ENCODE data around the gene CCDC179. TPM values are rescaled to one million over a fixed set of nuclear protein-coding genes. Genes with fewer than 3 reads are reported as not detected.

CCDC179 gene
- total and polyA plus RNA-seq, 10 of the 15 experiments (the other 5 are each of a cell fraction or from before 2014, with no cell fraction given): 0.16 TPM; not detected in 9

DNA sequence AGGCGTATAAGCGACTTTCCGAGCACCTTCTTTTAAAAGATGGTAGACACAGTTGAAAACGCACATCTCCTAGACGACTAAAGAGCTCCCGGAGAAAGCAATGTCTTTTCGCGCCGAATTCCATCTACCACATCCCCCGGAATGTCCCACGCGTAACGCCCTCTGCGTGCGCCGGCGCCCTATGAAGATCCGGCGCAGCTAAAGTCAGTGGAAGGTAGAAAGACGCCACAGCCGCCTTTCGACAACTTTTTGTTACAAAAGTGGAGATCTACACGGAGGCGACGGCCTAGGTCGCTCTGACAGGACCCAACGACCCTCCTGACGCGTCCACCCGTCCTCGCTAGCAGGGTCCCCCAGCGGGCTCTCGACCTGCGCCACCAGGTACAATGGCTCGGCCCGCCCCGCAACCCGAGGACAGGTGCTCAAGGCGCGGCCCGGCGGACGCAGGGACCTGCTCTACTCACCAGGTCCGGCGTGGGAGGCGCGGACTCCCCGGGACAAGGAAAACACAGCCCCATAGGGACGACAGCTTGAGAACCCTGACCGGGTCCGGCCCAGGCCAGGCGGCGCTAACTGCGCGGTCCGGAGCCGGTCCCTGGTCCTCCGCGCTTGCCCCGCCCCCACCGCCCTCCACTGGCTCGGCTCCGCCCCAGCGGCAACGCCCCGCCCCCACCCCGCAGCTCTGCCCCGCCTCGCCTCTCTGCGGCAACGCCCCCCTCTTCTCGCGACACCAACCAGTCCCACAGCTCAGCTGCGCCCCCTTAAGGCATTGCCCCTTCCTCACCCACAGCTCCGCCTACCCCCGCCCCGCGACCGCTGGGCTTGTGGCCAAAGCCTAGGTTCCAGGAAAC lies 30.8 kb downstream of the CCDC179 start, which contains the start of gene SVIP (continued):
- no peak for TF ChIP-seq SUPT20H (IDR thresholded peaks at IDR 0.05; ENCODE audit: borderline replicate concordance, control insufficient read depth, low read depth, low read length)
- no peak for TF ChIP-seq ATF7 (IDR thresholded peaks at IDR 0.05; ENCODE audit: low read depth)
- no peak for TF ChIP-seq POU2F2 (IDR thresholded peaks at IDR 0.05; ENCODE audit: borderline replicate concordance, low read depth, low read length)
- no peak for TF ChIP-seq ZNF622 (IDR thresholded peaks at IDR 0.05)
- TF ChIP-seq, protein P1, sequence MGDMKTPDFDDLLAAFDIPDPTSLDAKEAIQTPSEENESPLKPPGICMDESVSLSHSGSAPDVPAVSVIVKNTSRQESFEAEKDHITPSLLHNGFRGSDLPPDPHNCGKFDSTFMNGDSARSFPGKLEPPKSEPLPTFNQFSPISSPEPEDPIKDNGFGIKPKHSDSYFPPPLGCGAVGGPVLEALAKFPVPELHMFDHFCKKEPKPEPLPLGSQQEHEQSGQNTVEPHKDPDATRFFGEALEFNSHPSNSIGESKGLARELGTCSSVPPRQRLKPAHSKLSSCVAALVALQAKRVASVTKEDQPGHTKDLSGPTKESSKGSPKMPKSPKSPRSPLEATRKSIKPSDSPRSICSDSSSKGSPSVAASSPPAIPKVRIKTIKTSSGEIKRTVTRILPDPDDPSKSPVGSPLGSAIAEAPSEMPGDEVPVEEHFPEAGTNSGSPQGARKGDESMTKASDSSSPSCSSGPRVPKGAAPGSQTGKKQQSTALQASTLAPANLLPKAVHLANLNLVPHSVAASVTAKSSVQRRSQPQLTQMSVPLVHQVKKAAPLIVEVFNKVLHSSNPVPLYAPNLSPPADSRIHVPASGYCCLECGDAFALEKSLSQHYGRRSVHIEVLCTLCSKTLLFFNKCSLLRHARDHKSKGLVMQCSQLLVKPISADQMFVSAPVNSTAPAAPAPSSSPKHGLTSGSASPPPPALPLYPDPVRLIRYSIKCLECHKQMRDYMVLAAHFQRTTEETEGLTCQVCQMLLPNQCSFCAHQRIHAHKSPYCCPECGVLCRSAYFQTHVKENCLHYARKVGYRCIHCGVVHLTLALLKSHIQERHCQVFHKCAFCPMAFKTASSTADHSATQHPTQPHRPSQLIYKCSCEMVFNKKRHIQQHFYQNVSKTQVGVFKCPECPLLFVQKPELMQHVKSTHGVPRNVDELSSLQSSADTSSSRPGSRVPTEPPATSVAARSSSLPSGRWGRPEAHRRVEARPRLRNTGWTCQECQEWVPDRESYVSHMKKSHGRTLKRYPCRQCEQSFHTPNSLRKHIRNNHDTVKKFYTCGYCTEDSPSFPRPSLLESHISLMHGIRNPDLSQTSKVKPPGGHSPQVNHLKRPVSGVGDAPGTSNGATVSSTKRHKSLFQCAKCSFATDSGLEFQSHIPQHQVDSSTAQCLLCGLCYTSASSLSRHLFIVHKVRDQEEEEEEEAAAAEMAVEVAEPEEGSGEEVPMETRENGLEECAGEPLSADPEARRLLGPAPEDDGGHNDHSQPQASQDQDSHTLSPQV (IDR thresholded peaks at IDR 0.05): no peak
- TF ChIP-seq FOXK2 (IDR thresholded peaks at IDR 0.05): no peak
- TF ChIP-seq PAX8 (IDR thresholded peaks at IDR 0.05): no peak
- 0 out of 2 replicates have a peak, but pooled peaks have one; percentile 14 for TF ChIP-seq ZNF217 (IDR thresholded peaks at IDR 0.05)
- TF ChIP-seq, protein P2, sequence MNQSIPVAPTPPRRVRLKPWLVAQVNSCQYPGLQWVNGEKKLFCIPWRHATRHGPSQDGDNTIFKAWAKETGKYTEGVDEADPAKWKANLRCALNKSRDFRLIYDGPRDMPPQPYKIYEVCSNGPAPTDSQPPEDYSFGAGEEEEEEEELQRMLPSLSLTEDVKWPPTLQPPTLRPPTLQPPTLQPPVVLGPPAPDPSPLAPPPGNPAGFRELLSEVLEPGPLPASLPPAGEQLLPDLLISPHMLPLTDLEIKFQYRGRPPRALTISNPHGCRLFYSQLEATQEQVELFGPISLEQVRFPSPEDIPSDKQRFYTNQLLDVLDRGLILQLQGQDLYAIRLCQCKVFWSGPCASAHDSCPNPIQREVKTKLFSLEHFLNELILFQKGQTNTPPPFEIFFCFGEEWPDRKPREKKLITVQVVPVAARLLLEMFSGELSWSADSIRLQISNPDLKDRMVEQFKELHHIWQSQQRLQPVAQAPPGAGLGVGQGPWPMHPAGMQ (IDR thresholded peaks at IDR 0.05; ENCODE audit: borderline replicate concordance): no peak; the same call in 1 of the 2 replicates
- no peak for TF ChIP-seq SUZ12 (IDR thresholded peaks at IDR 0.05; ENCODE audit: unreplicated experiment)
- TF ChIP-seq, protein P3, sequence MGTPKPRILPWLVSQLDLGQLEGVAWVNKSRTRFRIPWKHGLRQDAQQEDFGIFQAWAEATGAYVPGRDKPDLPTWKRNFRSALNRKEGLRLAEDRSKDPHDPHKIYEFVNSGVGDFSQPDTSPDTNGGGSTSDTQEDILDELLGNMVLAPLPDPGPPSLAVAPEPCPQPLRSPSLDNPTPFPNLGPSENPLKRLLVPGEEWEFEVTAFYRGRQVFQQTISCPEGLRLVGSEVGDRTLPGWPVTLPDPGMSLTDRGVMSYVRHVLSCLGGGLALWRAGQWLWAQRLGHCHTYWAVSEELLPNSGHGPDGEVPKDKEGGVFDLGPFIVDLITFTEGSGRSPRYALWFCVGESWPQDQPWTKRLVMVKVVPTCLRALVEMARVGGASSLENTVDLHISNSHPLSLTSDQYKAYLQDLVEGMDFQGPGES (IDR thresholded peaks at IDR 0.05): no peak
- TF ChIP-seq, protein P4, sequence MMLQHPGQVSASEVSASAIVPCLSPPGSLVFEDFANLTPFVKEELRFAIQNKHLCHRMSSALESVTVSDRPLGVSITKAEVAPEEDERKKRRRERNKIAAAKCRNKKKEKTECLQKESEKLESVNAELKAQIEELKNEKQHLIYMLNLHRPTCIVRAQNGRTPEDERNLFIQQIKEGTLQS (IDR thresholded peaks at IDR 0.05; ENCODE audit: borderline replicate concordance, extremely low read depth, low read depth, low read length): no peak
- peak in 1 of 2 experiments; percentile 37; a peak in 1 of 4 replicates for TF ChIP-seq SRF (IDR thresholded peaks at IDR 0.05; ENCODE audit: low read depth in 2 of 2, low read length in 2 of 2)
- TF ChIP-seq, protein P5, sequence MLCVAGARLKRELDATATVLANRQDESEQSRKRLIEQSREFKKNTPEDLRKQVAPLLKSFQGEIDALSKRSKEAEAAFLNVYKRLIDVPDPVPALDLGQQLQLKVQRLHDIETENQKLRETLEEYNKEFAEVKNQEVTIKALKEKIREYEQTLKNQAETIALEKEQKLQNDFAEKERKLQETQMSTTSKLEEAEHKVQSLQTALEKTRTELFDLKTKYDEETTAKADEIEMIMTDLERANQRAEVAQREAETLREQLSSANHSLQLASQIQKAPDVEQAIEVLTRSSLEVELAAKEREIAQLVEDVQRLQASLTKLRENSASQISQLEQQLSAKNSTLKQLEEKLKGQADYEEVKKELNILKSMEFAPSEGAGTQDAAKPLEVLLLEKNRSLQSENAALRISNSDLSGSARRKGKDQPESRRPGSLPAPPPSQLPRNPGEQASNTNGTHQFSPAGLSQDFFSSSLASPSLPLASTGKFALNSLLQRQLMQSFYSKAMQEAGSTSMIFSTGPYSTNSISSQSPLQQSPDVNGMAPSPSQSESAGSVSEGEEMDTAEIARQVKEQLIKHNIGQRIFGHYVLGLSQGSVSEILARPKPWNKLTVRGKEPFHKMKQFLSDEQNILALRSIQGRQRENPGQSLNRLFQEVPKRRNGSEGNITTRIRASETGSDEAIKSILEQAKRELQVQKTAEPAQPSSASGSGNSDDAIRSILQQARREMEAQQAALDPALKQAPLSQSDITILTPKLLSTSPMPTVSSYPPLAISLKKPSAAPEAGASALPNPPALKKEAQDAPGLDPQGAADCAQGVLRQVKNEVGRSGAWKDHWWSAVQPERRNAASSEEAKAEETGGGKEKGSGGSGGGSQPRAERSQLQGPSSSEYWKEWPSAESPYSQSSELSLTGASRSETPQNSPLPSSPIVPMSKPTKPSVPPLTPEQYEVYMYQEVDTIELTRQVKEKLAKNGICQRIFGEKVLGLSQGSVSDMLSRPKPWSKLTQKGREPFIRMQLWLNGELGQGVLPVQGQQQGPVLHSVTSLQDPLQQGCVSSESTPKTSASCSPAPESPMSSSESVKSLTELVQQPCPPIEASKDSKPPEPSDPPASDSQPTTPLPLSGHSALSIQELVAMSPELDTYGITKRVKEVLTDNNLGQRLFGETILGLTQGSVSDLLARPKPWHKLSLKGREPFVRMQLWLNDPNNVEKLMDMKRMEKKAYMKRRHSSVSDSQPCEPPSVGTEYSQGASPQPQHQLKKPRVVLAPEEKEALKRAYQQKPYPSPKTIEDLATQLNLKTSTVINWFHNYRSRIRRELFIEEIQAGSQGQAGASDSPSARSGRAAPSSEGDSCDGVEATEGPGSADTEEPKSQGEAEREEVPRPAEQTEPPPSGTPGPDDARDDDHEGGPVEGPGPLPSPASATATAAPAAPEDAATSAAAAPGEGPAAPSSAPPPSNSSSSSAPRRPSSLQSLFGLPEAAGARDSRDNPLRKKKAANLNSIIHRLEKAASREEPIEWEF (IDR thresholded peaks at IDR 0.05; ENCODE audit: insufficient replicate concordance, low read depth, low read length): no peak
- TF ChIP-seq RCOR1 (conservative IDR thresholded peaks at IDR 0.05; ENCODE audit: low read depth, low read length): no peak
- 0 out of 2 replicates have a peak, but pooled peaks have one; percentile 33 for TF ChIP-seq TCF3 (IDR thresholded peaks at IDR 0.05; ENCODE audit: borderline replicate concordance, insufficient read depth, low read depth, low read length)
